ENCODE measurements around the gene KCTD3. TPM values are rescaled to one million over a fixed set of nuclear protein-coding genes. Genes with fewer than 3 reads are reported as not detected.

KCTD3 gene
- 24.7 and 31.5 TPM in 2 replicates for total RNA-seq

- peak within 1 kb of the TSS; percentile 90 for H3K4me3 ChIP-seq (ENCODE audit: low read depth, low read length)
- no peak for TF ChIP-seq CTCF (conservative IDR thresholded peaks at IDR 0.05; ENCODE audit: low read depth, low read length)
- no peak for DNase-seq (ENCODE audit: low read depth)
Measured at GRCh38 chr1:215566556-215567490, at the start of gene KCTD3. Gene KCTD3 (plus strand): TSS chr1:215567304. CDS start chr1:215567686, 382 bp downstream.

- no peak overlapping the region for H3K4me3 ChIP-seq (ENCODE audit: low read depth, low read length)
- no peak for DNase-seq (ENCODE audit: low read depth)
- peak; percentile 64 for TF ChIP-seq CTCF (conservative IDR thresholded peaks at IDR 0.05; ENCODE audit: low read depth, low read length)
Measured at GRCh38 chr1:215517441-215517891, 49.6 kb upstream of the KCTD3 start.

DNA sequence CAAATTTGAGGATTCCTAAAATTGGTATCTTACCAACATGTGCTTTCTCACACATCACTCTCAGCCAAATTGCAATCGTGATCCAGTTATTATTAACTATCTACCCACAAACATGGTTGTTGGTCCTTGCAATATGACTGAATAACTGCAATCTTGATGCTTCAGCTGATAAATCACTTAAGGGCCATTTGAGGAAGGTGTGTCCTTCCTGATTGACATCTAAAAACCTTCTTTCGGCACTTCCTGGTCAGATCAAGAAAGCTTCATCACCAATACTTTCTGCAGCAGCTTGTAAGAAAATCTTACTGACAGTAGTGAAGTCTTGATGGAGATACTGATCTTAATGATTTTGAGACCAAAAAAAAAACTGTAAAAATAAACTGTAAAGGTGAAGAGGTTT is 48.5 kb upstream of the KCTD3 start:
- H3K4me3 ChIP-seq (ENCODE audit: low read depth, low read length): no peak overlapping the region
- TF ChIP-seq CTCF (conservative IDR thresholded peaks at IDR 0.05; ENCODE audit: low read depth, low read length): no peak
- no peak for DNase-seq (ENCODE audit: low read depth)

DNA sequence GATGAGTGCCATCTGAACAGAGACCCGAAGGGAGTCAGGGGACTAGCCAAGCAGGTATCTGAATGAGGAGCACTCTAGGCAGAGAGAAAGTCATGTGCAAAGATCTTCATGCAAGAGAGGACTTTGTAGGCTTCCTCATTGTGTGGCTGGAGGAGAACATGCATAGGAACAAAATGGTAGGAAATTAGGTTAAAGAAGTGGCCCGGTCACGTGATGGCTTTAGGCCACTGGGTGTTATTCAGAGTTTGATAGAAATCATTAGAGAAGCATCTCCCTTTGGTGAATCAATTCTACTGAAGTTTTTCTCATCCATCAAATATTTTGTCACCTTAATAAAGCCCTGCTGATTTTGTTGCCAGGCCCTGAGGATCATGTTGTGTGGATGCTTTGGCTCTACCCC is 45.8 kb upstream of the KCTD3 start:
- H3K4me3 ChIP-seq (ENCODE audit: low read depth, low read length): no peak overlapping the region
- DNase-seq (ENCODE audit: low read depth): no peak
- TF ChIP-seq CTCF (conservative IDR thresholded peaks at IDR 0.05; ENCODE audit: low read depth, low read length): no peak

GRCh38 chr1:215523128-215523861 is 43.8 kb upstream of the KCTD3 start:
- no peak overlapping the region for H3K4me3 ChIP-seq (ENCODE audit: low read depth, low read length)
- peak; percentile 36 for DNase-seq (ENCODE audit: low read depth)
- TF ChIP-seq CTCF (conservative IDR thresholded peaks at IDR 0.05; ENCODE audit: low read depth, low read length): no peak

GRCh38 chr1:215523906-215524305 is 43.2 kb upstream of the KCTD3 start:
- no peak overlapping the region for H3K4me3 ChIP-seq (ENCODE audit: low read depth, low read length)
- no peak for TF ChIP-seq CTCF (conservative IDR thresholded peaks at IDR 0.05; ENCODE audit: low read depth, low read length)
- DNase-seq (ENCODE audit: low read depth): no peak
